K562 (cell line): ENCODE measurements around the gene TERB1. TPM values are rescaled to one million over a fixed set of nuclear protein-coding genes. Genes with fewer than 3 reads are reported as not detected.

Experiments
- ATAC-seq: fragments of 200-7000 bp; cut with Tn5 transposase; 3 replicates; pipeline ENCODE4 v1.9.1; 2020; ENCODE audit warnings: moderate library complexity
- BruUV-seq: library from RNA; stranded (reverse); fragments of 400-500 nt; replicated peaks from 2 replicates; lab custom pipeline; 2021; lab: Mats Ljungman, UMichigan
- CTCF ChIA-PET: fragments of 300-600 bp; formaldehyde crosslinking; extraction: SDS; loops from one replicate; lab custom pipeline; 2021; ENCODE audit warnings: low intra/inter-chr PET ratio; lab: Yijun Ruan, JAX
- POLR2A ChIA-PET: fragments of 300-600, 350-650 bp; sonication (Branson Sonifier 250); formaldehyde crosslinking; extraction: SDS; loops from one replicate; lab custom pipeline; 2021; ENCODE audit warnings: antibody characterized with exemption, inconsistent platforms; lab: Yijun Ruan, JAX
- DNase-seq, 4 experiments: peaks; one replicate each; pipeline versions ENCODE4 v3.0.0 to v3.0.0-alpha.2; 2011 to 2018; ENCODE audit warnings: low spot score in 3 of 4, mixed read lengths in 3 of 4; ENCODE audit errors: extremely low read depth in 1 of 4
- FAIRE-seq: peaks from 2 replicates; lab custom pipeline; 2011; peaks lifted over from hg19 to GRCh38; lab: Jason Lieb, UNC
- H2AFZ ChIP-seq: 2 replicates; pipeline ENCODE4 v1.6.0; 2011; ENCODE audit warnings: low read depth, low read length, control low read depth, inconsistent platforms
- H3K27ac ChIP-seq: fragments of 200-600 bp; 3 replicates; pipeline ENCODE4 v1.8.0; 2011; ENCODE audit warnings: low read depth, mild to moderate bottlenecking, control low read depth, inconsistent platforms, low read length, moderate library complexity, mixed read lengths; ENCODE audit errors: extremely low read depth
- H3K27me3 ChIP-seq, 2 experiments: fragments of 300-600 bp in 1 of 2; 2 replicates in 1 of 2; 3 replicates in 1 of 2; pipeline versions ENCODE4 v1.6.0 to v1.8.0; 2011; ENCODE audit warnings: inconsistent platforms in 2 of 2, low read length in 2 of 2, mild to moderate bottlenecking in 1 of 2, mixed read lengths in 1 of 2, moderate library complexity in 1 of 2; ENCODE audit not compliant: control insufficient read depth in 2 of 2, insufficient read depth in 2 of 2
- H3K36me3 ChIP-seq: fragments of 300-600 bp; 3 replicates; pipeline ENCODE4 v1.8.0; 2011; ENCODE audit warnings: mild to moderate bottlenecking, low read length, inconsistent platforms; ENCODE audit not compliant: control insufficient read depth, insufficient read depth
- H3K4me1 ChIP-seq, 2 experiments: fragments of 200-600 bp in 1 of 2; replicated peaks in 1 of 2; 2 replicates in 1 of 2; 3 replicates in 1 of 2; pipeline versions ENCODE4 v1.5.1 to v1.8.0; 2011; ENCODE audit warnings: inconsistent platforms in 2 of 2, low read length in 2 of 2, mild to moderate bottlenecking in 1 of 2, mixed read lengths in 1 of 2, moderate library complexity in 1 of 2; ENCODE audit not compliant: control insufficient read depth in 2 of 2, insufficient read depth in 2 of 2
- H3K4me2 ChIP-seq: 2 replicates; pipeline ENCODE4 v1.6.1; 2011; ENCODE audit warnings: low read length, control low read depth, inconsistent platforms, mixed read lengths; ENCODE audit not compliant: insufficient read depth
- H3K4me3 ChIP-seq: fragments of 200-600 bp; sonication (generic), shearing (Covaris generic); 2 replicates; pipeline ENCODE4 v1.5.1; 2016; ENCODE audit warnings: control low read depth, inconsistent platforms
- H3K79me2 ChIP-seq: fragments of 200-600 bp; 3 replicates; pipeline ENCODE4 v1.8.0; 2011; ENCODE audit warnings: low read length, inconsistent platforms; ENCODE audit not compliant: control insufficient read depth, insufficient read depth
- H3K9ac ChIP-seq, 2 experiments: 2 replicates each; pipeline versions ENCODE4 v1.6.0 to v1.6.1; 2011; ENCODE audit warnings: low read depth in 2 of 2, low read length in 2 of 2, control low read depth in 1 of 2, inconsistent platforms in 1 of 2, mild to moderate bottlenecking in 1 of 2, mixed read lengths in 1 of 2; ENCODE audit not compliant: insufficient read depth in 1 of 2
- H3K9me1 ChIP-seq: one replicate; pipeline ENCODE4 v1.6.0; 2011; ENCODE audit warnings: inconsistent platforms, mild to moderate bottlenecking, low read length, moderate library complexity; ENCODE audit not compliant: control insufficient read depth, insufficient read depth
- H3K9me3 ChIP-seq: replicated peaks from 2 replicates; pipeline ENCODE4 v1.5.1; 2011; ENCODE audit warnings: low read depth, low read length, inconsistent platforms; ENCODE audit not compliant: control insufficient read depth, insufficient read depth
- H4K20me1 ChIP-seq: replicated peaks from 2 replicates; pipeline ENCODE4 v1.6.1; 2011; ENCODE audit warnings: low read length, inconsistent platforms, mixed read lengths; ENCODE audit not compliant: control insufficient read depth, insufficient read depth
- BMI1 ChIP-seq: fragments of 150-350 bp; IDR thresholded peaks from 2 replicates; pipeline ENCODE4 v1.6.1; 2014; ENCODE audit warnings: low read length
- C11orf30 ChIP-seq: fragments of 450-650 bp; IDR thresholded peaks from 2 replicates; pipeline ENCODE4 v1.6.1; 2016; ENCODE audit warnings: low read depth, mild to moderate bottlenecking
- KAT2B ChIP-seq: IDR thresholded peaks from one replicate; pipeline ENCODE4 v1.6.1; 2012; ENCODE audit warnings: low read depth, mild to moderate bottlenecking, control low read depth, inconsistent platforms, low read length, moderate library complexity
- LARP7 ChIP-seq: fragments of 450-650 bp; IDR thresholded peaks from 2 replicates; pipeline ENCODE4 v1.6.1; 2016
- MTA2 ChIP-seq: fragments of 450-650 bp; IDR thresholded peaks from 2 replicates; pipeline ENCODE4 v1.6.1; 2016; ENCODE audit warnings: low read depth
- NFRKB ChIP-seq: fragments of 450-650 bp; IDR thresholded peaks from 2 replicates; pipeline ENCODE4 v1.6.1; 2016; ENCODE audit warnings: low read depth
- NR2F6 ChIP-seq: fragments of 450-650 bp; formaldehyde crosslinking; IDR thresholded peaks from 2 replicates; pipeline ENCODE4 v1.4.0; 2020; ENCODE audit warnings: mild to moderate bottlenecking
- SOX6 ChIP-seq: fragments of 450-650 bp; IDR thresholded peaks from 2 replicates; pipeline ENCODE4 v1.6.1; 2014; ENCODE audit warnings: mild to moderate bottlenecking
- SP2 ChIP-seq: IDR thresholded peaks from 2 replicates; pipeline ENCODE4 v1.6.1; 2011; ENCODE audit warnings: mild to moderate bottlenecking, low read depth, low read length, moderate library complexity; ENCODE audit not compliant: poor library complexity, severe bottlenecking; ENCODE audit errors: extremely low read depth
- TAF1 ChIP-seq: IDR thresholded peaks from 2 replicates; pipeline ENCODE4 v1.6.1; 2011; ENCODE audit warnings: mild to moderate bottlenecking, low read length, moderate library complexity; ENCODE audit not compliant: insufficient read depth, control insufficient read depth, severe bottlenecking; ENCODE audit errors: extremely low read depth
- TCF7 ChIP-seq: sonication (generic); IDR thresholded peaks from 2 replicates; pipeline ENCODE4 v1.6.1; 2016; ENCODE audit warnings: antibody characterized with exemption, borderline replicate concordance
- XRCC5 ChIP-seq: fragments of 200-400 bp; formaldehyde crosslinking; IDR thresholded peaks from 2 replicates; pipeline ENCODE4 v1.6.1; 2017; ENCODE audit warnings: low read depth, mild to moderate bottlenecking, low read length
- ZBTB49 ChIP-seq: sonication (generic); formaldehyde crosslinking; IDR thresholded peaks from 2 replicates; pipeline ENCODE4 v1.8.0; 2022; ENCODE audit warnings: missing genetic modification reagents, mild to moderate bottlenecking, borderline replicate concordance
- ZNF174 ChIP-seq: fragments of 250-450 bp; sonication (Bioruptor Pico); IDR thresholded peaks from 2 replicates; pipeline ENCODE4 v1.4.0; 2020; ENCODE audit warnings: mild to moderate bottlenecking
- ZNF324 ChIP-seq: fragments of 250-450 bp; sonication (Bioruptor Pico); IDR thresholded peaks from 2 replicates; pipeline ENCODE4 v1.4.0; 2020; ENCODE audit warnings: mild to moderate bottlenecking
- ZNF445 ChIP-seq: fragments of 250-450 bp; sonication (Bioruptor Pico); IDR thresholded peaks from 2 replicates; pipeline ENCODE4 v1.4.0; 2020; ENCODE audit warnings: low read depth, mild to moderate bottlenecking, moderate library complexity
- WGBS: fragments of 100-300 bp; shearing (Covaris generic); methylation state at CpG from one replicate; pipeline ENCODE4 v1.1.6; 2016; ENCODE audit warnings: low coverage, mixed read lengths; ENCODE audit not compliant: insufficient coverage; ENCODE audit errors: missing lambda C conversion rate; 5-methylcytosine and 5-hydroxymethylcytosine counted together
- in situ Hi-C: fragments of 300-500 bp; cut with MboI; formaldehyde crosslinking; loops from 4 replicates; pipeline ENCODE4 v1.15.0; 2018; ENCODE audit warnings: inconsistent platforms, mixed read lengths
- intact Hi-C: fragments of 100-400 bp; cut with micrococcal nuclease; formaldehyde crosslinking; loops from 2 replicates; pipeline ENCODE4 v1.14.2; 2022
- polyA plus RNA-seq, 8 experiments: library from polyadenylated mRNA; depleted of rRNA in 4 of 8; stranded (reverse) in 5 of 8; unstranded in 3 of 8; fragments of >200 nt; fragmentation: Nextera tagmentation in 2 of 8; fragmentation: Illumina TruSeq in 1 of 8; extraction: Ambion mirVana in 2 of 8; extraction: Trizol in 1 of 8; gene quantifications; 2 replicates each; pipeline versions ENCODE4 v1.2.1 to v1.2.3, GENCODE V29; 2011 to 2014; ENCODE audit warnings: inconsistent platforms in 1 of 8, missing spikeins in 1 of 8
- total RNA-seq, 7 experiments: library from RNA; depleted of rRNA in 6 of 7; stranded (reverse); fragments of >200 nt in 6 of 7; fragmentation: Illumina TruSeq in 2 of 7; extraction: Trizol in 2 of 7; gene quantifications; 2 replicates each; pipeline versions ENCODE4 v1.2.1 to v1.2.3, GENCODE V29; 2011 to 2021; ENCODE audit warnings: low replicate concordance in 1 of 7
- TF ChIP-seq, protein P1 (sequence below): fragments of 450-650 bp; formaldehyde crosslinking; IDR thresholded peaks from 2 replicates; pipeline ENCODE4 v1.4.0; 2022; ENCODE audit warnings: mild to moderate bottlenecking, moderate library complexity
- TF ChIP-seq, protein P2 (sequence below): fragments of 250-450 bp; sonication (Bioruptor Pico); IDR thresholded peaks from 2 replicates; pipeline ENCODE4 v1.8.0; 2021; ENCODE audit warnings: borderline replicate concordance, mild to moderate bottlenecking, moderate library complexity; ENCODE audit not compliant: poor library complexity, severe bottlenecking

The TERB1 gene
- total and polyA plus RNA-seq, 9 of the 15 experiments (the other 6 are each of a cell fraction or from before 2014, with no cell fraction given) = not detected

GRCh38 chr16:66841366-66841765 lies 40.0 kb upstream of the TERB1 start:
- H3K4me1 ChIP-seq = peaks cover 0 to 17% of the 10 kb centered on the region in 2 experiments; a peak in 2 of 5 replicates
- H3K27ac ChIP-seq = no peak overlapping the region
- ATAC-seq (no peak; the same call in 2 of the 3 replicates), DNase-seq (peak in 1 of 4 experiments; percentile 5), FAIRE-seq (no peak)
- H3K36me3 ChIP-seq = no peaks in the 10 kb centered on the region
- ChIA-PET CTCF (no interaction called here), POLR2A (interaction anchor here (0.7 kb wide), 1 partner anchor 13 kb away, joined by 3 read pairs; no protein-coding TSS in a partner anchor)
- in situ Hi-C loops (no loop called here), intact Hi-C loops (no loop called here)
- 0 out of 2 replicates have a peak overlapping the region, but pooled peaks have one; percentile 9 for H2AFZ ChIP-seq
- peaks cover 20% of the 10 kb centered on the region in 2 experiments; a peak in 4 of 5 replicates for H3K27me3 ChIP-seq
- no peaks in the 10 kb centered on the region for H3K9me1 ChIP-seq
- no peaks in the 10 kb centered on the region for H3K79me2 ChIP-seq
- 18% methylated on average over 4 of the region's 4 CpGs for WGBS
- H3K9ac ChIP-seq = no peak overlapping the region
- BruUV-seq = no TSS peak
- TF ChIP-seq, protein P1, sequence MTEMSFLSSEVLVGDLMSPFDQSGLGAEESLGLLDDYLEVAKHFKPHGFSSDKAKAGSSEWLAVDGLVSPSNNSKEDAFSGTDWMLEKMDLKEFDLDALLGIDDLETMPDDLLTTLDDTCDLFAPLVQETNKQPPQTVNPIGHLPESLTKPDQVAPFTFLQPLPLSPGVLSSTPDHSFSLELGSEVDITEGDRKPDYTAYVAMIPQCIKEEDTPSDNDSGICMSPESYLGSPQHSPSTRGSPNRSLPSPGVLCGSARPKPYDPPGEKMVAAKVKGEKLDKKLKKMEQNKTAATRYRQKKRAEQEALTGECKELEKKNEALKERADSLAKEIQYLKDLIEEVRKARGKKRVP = no peak
- no peak for TF ChIP-seq BMI1
- no peak for TF ChIP-seq LARP7
- TF ChIP-seq ZNF324 (CRISPR knock-in tag) = no peak
- TF ChIP-seq SP2 = no peak
- TF ChIP-seq TAF1 = no peak
- TF ChIP-seq TCF7 = no peak
- TF ChIP-seq ZNF174 (CRISPR knock-in tag) = no peak
- no peak for TF ChIP-seq SOX6
- no peak for TF ChIP-seq MTA2
- TF ChIP-seq NR2F6 (CRISPR knock-in tag) = no peak
- TF ChIP-seq, protein P2, sequence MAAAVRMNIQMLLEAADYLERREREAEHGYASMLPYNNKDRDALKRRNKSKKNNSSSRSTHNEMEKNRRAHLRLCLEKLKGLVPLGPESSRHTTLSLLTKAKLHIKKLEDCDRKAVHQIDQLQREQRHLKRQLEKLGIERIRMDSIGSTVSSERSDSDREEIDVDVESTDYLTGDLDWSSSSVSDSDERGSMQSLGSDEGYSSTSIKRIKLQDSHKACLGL (CRISPR knock-in tag) = no peak
- TF ChIP-seq ZNF445 (CRISPR knock-in tag) = no peak
- no peak for TF ChIP-seq C11orf30
- TF ChIP-seq XRCC5 = no peak
- TF ChIP-seq KAT2B = no peak
- TF ChIP-seq ZBTB49 (CRISPR knock-in tag) = no peak
- TF ChIP-seq NFRKB = no peak
- H3K4me2 ChIP-seq = no peak overlapping the region
- no peak overlapping the region for H3K4me3 ChIP-seq
- H4K20me1 ChIP-seq = 0 out of 2 replicates have a peak, but pooled peaks cover 4% of the 10 kb centered on the region
- no peaks in the 10 kb centered on the region for H3K9me3 ChIP-seq
